ENCODE data around the gene CDKAL1. TPM values are rescaled to one million over a fixed set of nuclear protein-coding genes. Genes with fewer than 3 reads are reported as not detected.

CDKAL1 gene
- total and polyA plus RNA-seq, 9 of the 15 experiments (the other 6 are each of a cell fraction or from before 2014, with no cell fraction given): 11.2 to 36.3 (median 20.1) TPM

DNA sequence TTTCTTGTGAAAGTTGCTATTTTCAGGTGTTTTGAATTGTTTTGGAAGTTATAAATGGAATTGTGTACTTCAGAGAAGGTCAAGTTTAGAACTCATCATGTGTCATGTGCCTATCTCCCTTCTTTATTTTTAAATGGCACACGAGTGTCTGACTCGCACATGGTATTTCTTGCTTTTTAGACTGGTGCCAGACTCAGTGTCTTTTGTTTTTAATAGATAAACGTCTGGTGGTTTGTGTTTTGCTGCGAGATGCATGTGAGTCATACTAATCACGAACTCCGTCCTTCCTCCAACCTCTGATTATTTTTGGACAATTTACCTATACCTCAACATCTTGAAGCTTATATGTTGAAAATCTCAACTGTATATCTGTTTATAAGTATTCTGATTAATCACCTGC lies 292.1 kb downstream of the CDKAL1 start (continued):
- TF ChIP-seq, protein P1, sequence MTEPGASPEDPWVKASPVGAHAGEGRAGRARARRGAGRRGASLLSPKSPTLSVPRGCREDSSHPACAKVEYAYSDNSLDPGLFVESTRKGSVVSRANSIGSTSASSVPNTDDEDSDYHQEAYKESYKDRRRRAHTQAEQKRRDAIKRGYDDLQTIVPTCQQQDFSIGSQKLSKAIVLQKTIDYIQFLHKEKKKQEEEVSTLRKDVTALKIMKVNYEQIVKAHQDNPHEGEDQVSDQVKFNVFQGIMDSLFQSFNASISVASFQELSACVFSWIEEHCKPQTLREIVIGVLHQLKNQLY (CRISPR knock-in tag; conservative IDR thresholded peaks at IDR 0.05): no peak
- peak; percentile 58 to 70; a peak in 3 of 4 replicates for TF ChIP-seq KDM1A (IDR thresholded peaks at IDR 0.05)
- TF ChIP-seq LCOR (CRISPR knock-in tag; IDR thresholded peaks at IDR 0.05): no peak
- TF ChIP-seq DACH1 (IDR thresholded peaks at IDR 0.05; ENCODE audit: partially characterized antibody): peak; percentile 38
- TF ChIP-seq JUN (IDR thresholded peaks at IDR 0.05; ENCODE audit: borderline replicate concordance, low read depth, low read length): peak; percentile 73; the same call in 1 of the 2 replicates
- TF ChIP-seq JUN (CRISPR knock-in tag; IDR thresholded peaks at IDR 0.05; ENCODE audit: borderline replicate concordance): no peak
- TF ChIP-seq, protein P2, sequence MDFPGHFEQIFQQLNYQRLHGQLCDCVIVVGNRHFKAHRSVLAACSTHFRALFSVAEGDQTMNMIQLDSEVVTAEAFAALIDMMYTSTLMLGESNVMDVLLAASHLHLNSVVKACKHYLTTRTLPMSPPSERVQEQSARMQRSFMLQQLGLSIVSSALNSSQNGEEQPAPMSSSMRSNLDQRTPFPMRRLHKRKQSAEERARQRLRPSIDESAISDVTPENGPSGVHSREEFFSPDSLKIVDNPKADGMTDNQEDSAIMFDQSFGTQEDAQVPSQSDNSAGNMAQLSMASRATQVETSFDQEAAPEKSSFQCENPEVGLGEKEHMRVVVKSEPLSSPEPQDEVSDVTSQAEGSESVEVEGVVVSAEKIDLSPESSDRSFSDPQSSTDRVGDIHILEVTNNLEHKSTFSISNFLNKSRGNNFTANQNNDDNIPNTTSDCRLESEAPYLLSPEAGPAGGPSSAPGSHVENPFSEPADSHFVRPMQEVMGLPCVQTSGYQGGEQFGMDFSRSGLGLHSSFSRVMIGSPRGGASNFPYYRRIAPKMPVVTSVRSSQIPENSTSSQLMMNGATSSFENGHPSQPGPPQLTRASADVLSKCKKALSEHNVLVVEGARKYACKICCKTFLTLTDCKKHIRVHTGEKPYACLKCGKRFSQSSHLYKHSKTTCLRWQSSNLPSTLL (IDR thresholded peaks at IDR 0.05): no peak
- no peak for TF ChIP-seq RAD21 (CRISPR knock-in tag; conservative IDR thresholded peaks at IDR 0.05 in 1 of 2, IDR thresholded peaks at IDR 0.05 in 1 of 2)
- TF ChIP-seq, protein P3, sequence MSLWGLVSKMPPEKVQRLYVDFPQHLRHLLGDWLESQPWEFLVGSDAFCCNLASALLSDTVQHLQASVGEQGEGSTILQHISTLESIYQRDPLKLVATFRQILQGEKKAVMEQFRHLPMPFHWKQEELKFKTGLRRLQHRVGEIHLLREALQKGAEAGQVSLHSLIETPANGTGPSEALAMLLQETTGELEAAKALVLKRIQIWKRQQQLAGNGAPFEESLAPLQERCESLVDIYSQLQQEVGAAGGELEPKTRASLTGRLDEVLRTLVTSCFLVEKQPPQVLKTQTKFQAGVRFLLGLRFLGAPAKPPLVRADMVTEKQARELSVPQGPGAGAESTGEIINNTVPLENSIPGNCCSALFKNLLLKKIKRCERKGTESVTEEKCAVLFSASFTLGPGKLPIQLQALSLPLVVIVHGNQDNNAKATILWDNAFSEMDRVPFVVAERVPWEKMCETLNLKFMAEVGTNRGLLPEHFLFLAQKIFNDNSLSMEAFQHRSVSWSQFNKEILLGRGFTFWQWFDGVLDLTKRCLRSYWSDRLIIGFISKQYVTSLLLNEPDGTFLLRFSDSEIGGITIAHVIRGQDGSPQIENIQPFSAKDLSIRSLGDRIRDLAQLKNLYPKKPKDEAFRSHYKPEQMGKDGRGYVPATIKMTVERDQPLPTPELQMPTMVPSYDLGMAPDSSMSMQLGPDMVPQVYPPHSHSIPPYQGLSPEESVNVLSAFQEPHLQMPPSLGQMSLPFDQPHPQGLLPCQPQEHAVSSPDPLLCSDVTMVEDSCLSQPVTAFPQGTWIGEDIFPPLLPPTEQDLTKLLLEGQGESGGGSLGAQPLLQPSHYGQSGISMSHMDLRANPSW (CRISPR knock-in tag; IDR thresholded peaks at IDR 0.05): no peak
- peak in 1 of 2 experiments; percentile 61; a peak in 1 of 4 replicates for TF ChIP-seq RCOR1 (IDR thresholded peaks at IDR 0.05; ENCODE audit: borderline replicate concordance in 1 of 2, low read depth in 2 of 2, low read length in 2 of 2)
- TF ChIP-seq, protein P4, sequence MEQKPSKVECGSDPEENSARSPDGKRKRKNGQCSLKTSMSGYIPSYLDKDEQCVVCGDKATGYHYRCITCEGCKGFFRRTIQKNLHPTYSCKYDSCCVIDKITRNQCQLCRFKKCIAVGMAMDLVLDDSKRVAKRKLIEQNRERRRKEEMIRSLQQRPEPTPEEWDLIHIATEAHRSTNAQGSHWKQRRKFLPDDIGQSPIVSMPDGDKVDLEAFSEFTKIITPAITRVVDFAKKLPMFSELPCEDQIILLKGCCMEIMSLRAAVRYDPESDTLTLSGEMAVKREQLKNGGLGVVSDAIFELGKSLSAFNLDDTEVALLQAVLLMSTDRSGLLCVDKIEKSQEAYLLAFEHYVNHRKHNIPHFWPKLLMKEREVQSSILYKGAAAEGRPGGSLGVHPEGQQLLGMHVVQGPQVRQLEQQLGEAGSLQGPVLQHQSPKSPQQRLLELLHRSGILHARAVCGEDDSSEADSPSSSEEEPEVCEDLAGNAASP (IDR thresholded peaks at IDR 0.05): no peak
- TF ChIP-seq SOX6 (IDR thresholded peaks at IDR 0.05): peak; percentile 86
- no peak for TF ChIP-seq MAFK (IDR thresholded peaks at IDR 0.05; ENCODE audit: low read length)

All from K562 (cell line).